IMR-90 (cell line): ENCODE data around the gene LPA.

Experiments used
- CTCF ChIP-seq: conservative IDR thresholded peaks from 2 replicates; pipeline ENCODE4 v1.5.1; 2012; ENCODE audit warnings: mild to moderate bottlenecking, low read depth, low read length, improper control_type of control experiment
- POLR2A ChIP-seq: IDR thresholded peaks from 2 replicates; pipeline ENCODE4 v1.6.1; 2012; ENCODE audit warnings: mild to moderate bottlenecking, low read depth, low read length

GRCh38 chr6:160544802-160545201, 119.3 kb downstream of the LPA start:
- TF ChIP-seq CTCF: no peak
- no peak for TF ChIP-seq POLR2A
